Gastroesophageal sphincter (tissue), 3 donors: Measurements from ENCODE around the gene ARHGAP19.

ENCODE experiments used
- CTCF ChIP-seq, 4 experiments: fragments of 200-600 bp in 2 of 4; fragments of 450-650 bp in 2 of 4; sonication (generic) in 1 of 4; IDR thresholded peaks; one replicate each; pipeline ENCODE4 v1.5.1; 2017 to 2019; ENCODE audit warnings: antibody characterized with exemption in 4 of 4, mild to moderate bottlenecking in 2 of 4, moderate library complexity in 2 of 4
- EP300 ChIP-seq: sonication (generic); formaldehyde crosslinking; IDR thresholded peaks from one replicate; pipeline ENCODE4 v1.6.1; 2017; ENCODE audit warnings: antibody characterized with exemption, mild to moderate bottlenecking
- POLR2A ChIP-seq, 2 donors: fragments of 450-650 bp; IDR thresholded peaks; one replicate each; pipeline ENCODE4 v1.6.1; 2017; ENCODE audit warnings: antibody characterized with exemption in 2 of 2, mild to moderate bottlenecking in 2 of 2, moderate library complexity in 1 of 2

- TF ChIP-seq POLR2A (IDR thresholded peaks at IDR 0.05) (no peak), EP300 (no peak), CTCF (IDR thresholded peaks at IDR 0.05) (no peak)
These were observed 29.4 kb upstream of the ARHGAP19 start for GRCh38 chr10:97321804-97322190.
